ENCODE data around the gene ONECUT3.

The ONECUT3 gene

DNA sequence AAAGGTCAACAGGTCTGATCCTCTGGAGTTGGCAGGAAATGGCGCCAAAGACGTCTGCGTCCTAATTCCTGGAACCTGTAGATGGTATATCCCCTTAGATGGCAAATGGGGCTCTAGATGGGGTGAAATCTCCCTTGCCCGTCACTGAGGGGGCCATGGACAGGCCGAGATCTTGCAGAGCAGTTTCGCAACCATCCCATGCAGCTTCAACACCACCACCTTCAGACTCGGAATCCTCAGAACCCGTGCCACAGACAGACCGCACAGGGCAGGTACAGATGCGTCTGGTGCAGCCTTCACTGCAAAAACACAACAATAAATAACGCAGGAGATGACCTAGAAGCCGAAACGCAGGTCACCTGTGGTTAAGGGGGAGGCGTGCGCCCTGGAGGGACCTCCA lies 77.3 kb downstream of the ONECUT3 start:
- DNase-seq (ENCODE audit: low spot score), result no peak
- TF ChIP-seq, protein P1, sequence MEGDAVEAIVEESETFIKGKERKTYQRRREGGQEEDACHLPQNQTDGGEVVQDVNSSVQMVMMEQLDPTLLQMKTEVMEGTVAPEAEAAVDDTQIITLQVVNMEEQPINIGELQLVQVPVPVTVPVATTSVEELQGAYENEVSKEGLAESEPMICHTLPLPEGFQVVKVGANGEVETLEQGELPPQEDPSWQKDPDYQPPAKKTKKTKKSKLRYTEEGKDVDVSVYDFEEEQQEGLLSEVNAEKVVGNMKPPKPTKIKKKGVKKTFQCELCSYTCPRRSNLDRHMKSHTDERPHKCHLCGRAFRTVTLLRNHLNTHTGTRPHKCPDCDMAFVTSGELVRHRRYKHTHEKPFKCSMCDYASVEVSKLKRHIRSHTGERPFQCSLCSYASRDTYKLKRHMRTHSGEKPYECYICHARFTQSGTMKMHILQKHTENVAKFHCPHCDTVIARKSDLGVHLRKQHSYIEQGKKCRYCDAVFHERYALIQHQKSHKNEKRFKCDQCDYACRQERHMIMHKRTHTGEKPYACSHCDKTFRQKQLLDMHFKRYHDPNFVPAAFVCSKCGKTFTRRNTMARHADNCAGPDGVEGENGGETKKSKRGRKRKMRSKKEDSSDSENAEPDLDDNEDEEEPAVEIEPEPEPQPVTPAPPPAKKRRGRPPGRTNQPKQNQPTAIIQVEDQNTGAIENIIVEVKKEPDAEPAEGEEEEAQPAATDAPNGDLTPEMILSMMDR (IDR thresholded peaks at IDR 0.05; ENCODE audit: extremely low read depth, missing control alignments), result no peak
